Epithelial cell of proximal tubule (primary cell): ENCODE data around the gene ORM1. TPM values are rescaled to one million over a fixed set of nuclear protein-coding genes. Genes with fewer than 3 reads are reported as not detected.
A peak's percentile ranks its signal among the peaks of the same experiment; 100 is the strongest.
"Not testable (repeated sequence)": the region's sequence is repeated elsewhere in the genome, so short reads cannot be mapped to it uniquely, and the experiment has no call there.

Experiments
- DNase-seq: peaks from one replicate; pipeline ENCODE4 v3.0.0-alpha.2; 2011; ENCODE audit warnings: low read depth
- H3K4me3 ChIP-seq: 2 replicates; pipeline ENCODE4 v1.5.1; 2011; ENCODE audit warnings: low read depth, mild to moderate bottlenecking, low read length
- CTCF ChIP-seq: conservative IDR thresholded peaks from 2 replicates; pipeline ENCODE4 v1.5.1; 2012; ENCODE audit warnings: low read depth, mild to moderate bottlenecking, low read length
- total RNA-seq: library from RNA; depleted of rRNA; stranded (reverse); fragments of >200 nt; gene quantifications from 2 replicates; pipeline ENCODE4 v1.2.3, GENCODE V29; 2015

Gene ORM1
- total RNA-seq, 1 donor from 2014 or later, result not detected

DNA sequence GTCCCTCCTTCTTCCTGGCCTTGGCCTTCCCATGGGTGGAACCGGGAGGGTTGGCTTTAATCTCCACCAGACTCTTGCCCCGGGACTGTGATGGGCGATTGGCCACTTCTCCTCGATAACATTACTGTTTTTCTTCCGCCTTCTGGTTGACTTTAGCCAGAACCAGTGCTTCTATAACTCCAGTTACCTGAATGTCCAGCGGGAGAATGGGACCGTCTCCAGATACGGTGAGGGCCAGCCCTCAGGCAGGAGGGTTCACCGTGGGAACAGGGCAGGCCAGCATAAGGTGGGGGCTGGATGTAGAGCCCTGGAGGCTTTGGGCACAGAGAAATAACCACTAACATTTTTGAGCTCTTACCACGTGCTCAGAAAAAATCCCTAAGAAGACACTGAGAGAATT, 7.7 kb downstream of the ORM1 start:
- H3K4me3 ChIP-seq, result no peak overlapping the region
- no peak for DNase-seq
- TF ChIP-seq CTCF, result no peak

- H3K4me3 ChIP-seq, DNase-seq: not testable (repeated sequence)
Observed at GRCh38 chr9:114331229-114332195, 8.6 kb downstream of the ORM1 start.

- not testable (repeated sequence) for H3K4me3 ChIP-seq
Observed at GRCh38 chr9:114332474-114333040, 9.7 kb downstream of the ORM1 start.

DNA sequence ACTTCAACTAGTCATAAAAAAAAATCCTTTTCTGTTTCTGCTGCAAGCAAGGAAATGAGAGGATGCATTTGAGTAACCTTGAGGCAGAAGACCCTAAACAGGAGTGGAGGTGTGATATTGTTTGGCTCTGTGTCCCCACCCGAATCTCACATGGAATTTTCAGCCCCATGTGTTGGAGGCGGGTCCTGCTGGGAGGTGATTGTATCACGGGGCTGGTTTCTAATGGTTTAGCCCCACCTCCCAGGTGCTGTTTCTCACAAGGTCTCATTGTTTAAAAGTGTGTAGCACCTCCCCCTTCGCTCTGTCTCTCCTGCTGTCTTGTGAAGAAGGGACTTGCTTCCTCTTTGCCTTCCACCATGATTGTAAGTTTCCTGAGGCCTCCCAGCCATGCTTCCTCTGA, 10.8 kb downstream of the ORM1 start:
- not testable (repeated sequence) for H3K4me3 ChIP-seq, DNase-seq

More at GRCh38 chr9:114332474-114333040, 9.7 kb downstream of the ORM1 start:
- not testable (repeated sequence) for DNase-seq

GRCh38 chr9:114334490-114334889, 11.6 kb downstream of the ORM1 start:
- H3K4me3 ChIP-seq, result no peak overlapping the region
- DNase-seq, result no peak
- TF ChIP-seq CTCF, result no peak

GRCh38 chr9:114335745-114336144, 12.8 kb downstream of the ORM1 start:
- TF ChIP-seq CTCF, result peak; percentile 2
- no peak for DNase-seq
- H3K4me3 ChIP-seq, result no peak overlapping the region

DNA sequence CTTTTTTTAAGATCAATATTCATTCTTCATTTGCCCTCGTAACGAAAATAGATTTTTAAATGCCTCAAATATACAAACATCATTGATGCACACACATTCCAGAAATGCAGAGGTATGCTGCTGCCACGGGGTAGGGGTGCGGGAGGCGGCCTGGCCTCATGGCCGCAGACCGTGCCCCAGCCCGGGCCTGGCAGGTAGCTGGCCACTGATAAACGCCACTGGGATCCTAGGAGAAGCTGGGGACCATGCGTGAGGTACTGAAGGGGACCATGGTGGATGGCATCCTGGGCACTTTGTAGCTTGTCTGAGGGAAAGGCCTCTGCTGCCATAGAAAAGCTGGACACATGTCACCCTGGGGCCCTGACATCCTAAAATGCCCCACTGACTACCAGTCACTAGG, 13.3 kb downstream of the ORM1 start:
- no peak overlapping the region for H3K4me3 ChIP-seq
- no peak for TF ChIP-seq CTCF
- no peak for DNase-seq

- TF ChIP-seq CTCF, result no peak
- no peak overlapping the region for H3K4me3 ChIP-seq
- DNase-seq, result no peak
Observed at GRCh38 chr9:114336699-114337395, 13.9 kb downstream of the ORM1 start.
